Memory B cell (primary cell): Measurements from ENCODE around the gene AP5Z1.

ENCODE experiments used
- ATAC-seq: fragments of 150-1000 bp; cut with Tn5 transposase; 2 replicates; pipeline ENCODE4 v1.10.0; 2021; ENCODE audit warnings: low read depth, mild to moderate bottlenecking, moderate library complexity
- DNase-seq, 2 donors: peaks; one replicate each; pipeline ENCODE4 v3.0.0; 2022; ENCODE audit warnings: low spot score in 2 of 2
- H3K27ac Mint-ChIP-seq: one replicate; pipeline ENCODE4 v1.8.0; 2022; ENCODE audit warnings: mild to moderate bottlenecking, moderate library complexity, mixed read lengths
- H3K27me3 Mint-ChIP-seq: one replicate; pipeline ENCODE4 v1.8.0; 2022; ENCODE audit warnings: mixed read lengths
- H3K36me3 Mint-ChIP-seq: one replicate; pipeline ENCODE4 v1.8.0; 2022; ENCODE audit warnings: mild to moderate bottlenecking, mixed read lengths
- H3K4me1 Mint-ChIP-seq: one replicate; pipeline ENCODE4 v1.8.0; 2022; ENCODE audit warnings: mixed read lengths
- H3K4me3 Mint-ChIP-seq: one replicate; pipeline ENCODE4 v1.8.0; 2022; ENCODE audit warnings: mild to moderate bottlenecking, moderate library complexity, mixed read lengths
- H3K9me3 Mint-ChIP-seq: one replicate; pipeline ENCODE4 v1.8.0; 2022; ENCODE audit warnings: mixed read lengths

The AP5Z1 gene

GRCh38 chr7:4775250-4775847 lies at the start of gene AP5Z1:
AP5Z1 (plus strand) TSS chr7:4775623; CDS start chr7:4775716, 93 bp downstream.
- H3K27ac Mint-ChIP-seq, result peak within 1 kb of the TSS; percentile 97
- H3K4me1 Mint-ChIP-seq, result peaks cover 28% of the 10 kb centered on the region
- no peaks in the 10 kb centered on the region for H3K27me3 Mint-ChIP-seq
- peak within 1 kb of the TSS; percentile 97 for H3K4me3 Mint-ChIP-seq
- ATAC-seq (peak; percentile 88), DNase-seq (peak; percentile 87 to 92)
- H3K36me3 Mint-ChIP-seq, result peaks cover 4% of the 10 kb centered on the region
- H3K9me3 Mint-ChIP-seq, result no peaks in the 10 kb centered on the region

GRCh38 chr7:4725850-4726450 lies 49.5 kb upstream of the AP5Z1 start:
- H3K4me1 Mint-ChIP-seq, result peaks cover 15% of the 10 kb centered on the region
- ATAC-seq, result no peak
- H3K27me3 Mint-ChIP-seq, result no peaks in the 10 kb centered on the region

GRCh38 chr7:4726566-4726965 lies 48.9 kb upstream of the AP5Z1 start:
- Mint-ChIP-seq H3K36me3 (no peaks in the 10 kb centered on the region), H3K9me3 (no peaks in the 10 kb centered on the region), H3K27ac (no peak overlapping the region), H3K27me3 (no peaks in the 10 kb centered on the region), H3K4me3 (no peak overlapping the region), H3K4me1 (peaks cover 12% of the 10 kb centered on the region)
- DNase-seq, result no peak
- ATAC-seq, result no peak

More at GRCh38 chr7:4725850-4726450, 49.5 kb upstream of the AP5Z1 start:
- Mint-ChIP-seq H3K36me3 (peaks cover 1% of the 10 kb centered on the region), H3K9me3 (no peaks in the 10 kb centered on the region), H3K27ac (peak overlapping the region; percentile 93), H3K4me3 (peak overlapping the region; percentile 92)
- no peak for DNase-seq

GRCh38 chr7:4727914-4728705 lies 47.3 kb upstream of the AP5Z1 start:
- Mint-ChIP-seq H3K4me1 (peaks cover 17% of the 10 kb centered on the region), H3K9me3 (no peaks in the 10 kb centered on the region), H3K27ac (no peak overlapping the region), H3K36me3 (peaks cover 8% of the 10 kb centered on the region), H3K4me3 (no peak overlapping the region), H3K27me3 (no peaks in the 10 kb centered on the region)
- DNase-seq, result no peak
- ATAC-seq, result no peak

GRCh38 chr7:4729266-4729665 lies 46.2 kb upstream of the AP5Z1 start:
- Mint-ChIP-seq H3K36me3 (peaks cover 10% of the 10 kb centered on the region), H3K27ac (no peak overlapping the region), H3K27me3 (no peaks in the 10 kb centered on the region), H3K4me3 (no peak overlapping the region), H3K9me3 (no peaks in the 10 kb centered on the region), H3K4me1 (peaks cover 21% of the 10 kb centered on the region)
- ATAC-seq (no peak), DNase-seq (no peak)

GRCh38 chr7:4730276-4730675 lies 45.1 kb upstream of the AP5Z1 start:
- Mint-ChIP-seq H3K9me3 (no peaks in the 10 kb centered on the region), H3K27ac (no peak overlapping the region), H3K27me3 (no peaks in the 10 kb centered on the region), H3K4me3 (no peak overlapping the region), H3K4me1 (peaks cover 15% of the 10 kb centered on the region), H3K36me3 (peaks cover 10% of the 10 kb centered on the region)
- no peak for ATAC-seq
- no peak for DNase-seq

- H3K4me3 Mint-ChIP-seq, result no peak overlapping the region
- no peak for DNase-seq
These were observed 44.5 kb upstream of the AP5Z1 start for GRCh38 chr7:4730971-4731370.

GRCh38 chr7:4731803-4732202 lies 43.6 kb upstream of the AP5Z1 start:
- H3K4me3 Mint-ChIP-seq, result no peak overlapping the region
- H3K9me3 Mint-ChIP-seq, result no peaks in the 10 kb centered on the region
- DNase-seq (no peak), ATAC-seq (no peak)
- peaks cover 11% of the 10 kb centered on the region for H3K36me3 Mint-ChIP-seq
- no peaks in the 10 kb centered on the region for H3K27me3 Mint-ChIP-seq
- H3K27ac Mint-ChIP-seq, result no peak overlapping the region
- peaks cover 12% of the 10 kb centered on the region for H3K4me1 Mint-ChIP-seq

More at GRCh38 chr7:4730971-4731370, 44.5 kb upstream of the AP5Z1 start:
- ATAC-seq, result no peak
- H3K27ac Mint-ChIP-seq, result no peak overlapping the region
- H3K27me3 Mint-ChIP-seq, result no peaks in the 10 kb centered on the region
- peaks cover 12% of the 10 kb centered on the region for H3K4me1 Mint-ChIP-seq
- H3K36me3 Mint-ChIP-seq, result peaks cover 11% of the 10 kb centered on the region
- no peaks in the 10 kb centered on the region for H3K9me3 Mint-ChIP-seq

- peaks cover 14% of the 10 kb centered on the region for H3K36me3 Mint-ChIP-seq
- H3K4me1 Mint-ChIP-seq, result peaks cover 16% of the 10 kb centered on the region
- H3K27ac Mint-ChIP-seq, result peak overlapping the region; percentile 83
- ATAC-seq (no peak), DNase-seq (no peak)
- no peaks in the 10 kb centered on the region for H3K9me3 Mint-ChIP-seq
- H3K4me3 Mint-ChIP-seq, result no peak overlapping the region
- H3K27me3 Mint-ChIP-seq, result no peaks in the 10 kb centered on the region
These were observed 41.4 kb upstream of the AP5Z1 start for GRCh38 chr7:4733936-4734528.

GRCh38 chr7:4734587-4735345 lies 40.7 kb upstream of the AP5Z1 start:
- H3K27me3 Mint-ChIP-seq, result no peaks in the 10 kb centered on the region

GRCh38 chr7:4737300-4737699 lies 38.1 kb upstream of the AP5Z1 start:
- DNase-seq (no peak), ATAC-seq (no peak)
- Mint-ChIP-seq H3K4me3 (no peak overlapping the region), H3K27ac (peak overlapping the region; percentile 73), H3K4me1 (peaks cover 21% of the 10 kb centered on the region), H3K9me3 (no peaks in the 10 kb centered on the region), H3K36me3 (peaks cover 17% of the 10 kb centered on the region), H3K27me3 (no peaks in the 10 kb centered on the region)

More at GRCh38 chr7:4734587-4735345, 40.7 kb upstream of the AP5Z1 start:
- Mint-ChIP-seq H3K36me3 (peaks cover 14% of the 10 kb centered on the region), H3K27ac (no peak overlapping the region), H3K4me3 (no peak overlapping the region), H3K4me1 (peaks cover 22% of the 10 kb centered on the region), H3K9me3 (no peaks in the 10 kb centered on the region)
- ATAC-seq (no peak), DNase-seq (no peak)

- Mint-ChIP-seq H3K27ac (no peak overlapping the region), H3K4me3 (no peak overlapping the region), H3K27me3 (no peaks in the 10 kb centered on the region), H3K4me1 (peaks cover 19% of the 10 kb centered on the region), H3K9me3 (no peaks in the 10 kb centered on the region), H3K36me3 (peaks cover 11% of the 10 kb centered on the region)
- ATAC-seq, result no peak
- no peak for DNase-seq
These were observed 36.5 kb upstream of the AP5Z1 start for GRCh38 chr7:4738711-4739527.

GRCh38 chr7:4739528-4739992 lies 35.9 kb upstream of the AP5Z1 start:
- Mint-ChIP-seq H3K27ac (no peak overlapping the region), H3K4me1 (peaks cover 21% of the 10 kb centered on the region), H3K36me3 (peaks cover 11% of the 10 kb centered on the region), H3K4me3 (no peak overlapping the region), H3K9me3 (no peaks in the 10 kb centered on the region), H3K27me3 (no peaks in the 10 kb centered on the region)
- ATAC-seq (peak; percentile 26), DNase-seq (no peak)
